GOT3 (cell line): ENCODE results near the gene PNPLA8.
"Not testable (repeated sequence)": the region's sequence is repeated elsewhere in the genome, so short reads cannot be mapped to it uniquely, and the experiment has no call there.

ENCODE experiments used
- DNase-seq: peaks from one replicate; lab custom pipeline; 2025; ENCODE audit warnings: mixed read lengths; lab: John Stamatoyannopoulos, UW

The PNPLA8 gene

DNA sequence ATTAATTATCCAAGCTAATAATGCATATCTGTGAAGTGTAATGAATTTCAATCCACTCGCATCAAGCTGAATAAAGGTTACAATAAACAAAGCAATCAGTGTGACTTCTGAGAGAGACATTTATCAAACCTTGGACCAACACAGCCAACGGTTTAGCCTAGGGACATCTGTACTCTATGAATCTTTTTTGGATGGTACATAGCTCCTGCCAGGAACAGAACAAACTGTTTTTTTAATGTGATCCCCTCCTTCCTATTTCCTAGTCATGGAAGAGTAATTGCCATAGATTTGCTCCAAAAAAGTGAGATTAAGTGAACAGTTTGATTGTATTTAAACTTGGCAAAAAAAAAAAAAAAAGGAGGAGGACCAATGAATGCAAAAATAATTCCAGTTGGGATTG, 58.5 kb downstream of the PNPLA8 start:
- no peak for DNase-seq

DNA sequence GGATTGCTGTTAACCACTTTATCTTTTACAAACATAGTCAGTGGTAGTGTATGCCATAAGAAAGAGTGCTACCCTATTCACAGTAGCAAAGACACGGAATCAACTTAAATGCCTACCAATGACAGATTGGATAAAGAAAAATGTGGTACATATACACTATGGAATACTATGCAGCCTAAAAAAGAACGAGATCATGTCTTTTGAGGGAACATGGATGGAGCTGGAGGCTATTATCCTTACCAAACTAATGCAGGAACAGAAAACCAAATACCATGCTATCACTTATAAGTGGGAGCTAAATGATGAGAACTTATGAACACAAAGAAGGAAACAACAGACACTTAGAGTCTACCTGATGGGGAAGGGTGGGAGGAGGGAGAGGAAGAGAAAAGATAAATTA, 59.6 kb downstream of the PNPLA8 start:
- not testable (repeated sequence) for DNase-seq

DNA sequence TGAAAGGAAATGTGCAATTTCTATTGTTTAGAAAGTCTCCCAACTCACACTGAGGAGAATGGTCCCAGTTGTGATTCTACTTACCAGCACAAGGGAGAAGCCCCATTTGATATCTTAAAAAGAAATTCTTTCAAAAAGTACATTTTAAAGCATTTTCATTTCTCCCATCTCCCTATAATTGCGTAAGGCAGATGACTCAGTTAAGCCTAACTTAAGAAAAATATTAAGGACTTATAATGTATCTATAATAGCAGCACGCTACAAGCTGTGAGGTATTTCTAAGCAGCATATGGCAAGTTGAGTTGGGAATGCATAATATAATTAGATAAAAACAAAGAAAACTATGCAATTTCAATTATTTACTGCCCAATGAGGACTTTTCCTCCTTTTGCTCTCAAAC, 61.2 kb downstream of the PNPLA8 start:
- no peak for DNase-seq

DNA sequence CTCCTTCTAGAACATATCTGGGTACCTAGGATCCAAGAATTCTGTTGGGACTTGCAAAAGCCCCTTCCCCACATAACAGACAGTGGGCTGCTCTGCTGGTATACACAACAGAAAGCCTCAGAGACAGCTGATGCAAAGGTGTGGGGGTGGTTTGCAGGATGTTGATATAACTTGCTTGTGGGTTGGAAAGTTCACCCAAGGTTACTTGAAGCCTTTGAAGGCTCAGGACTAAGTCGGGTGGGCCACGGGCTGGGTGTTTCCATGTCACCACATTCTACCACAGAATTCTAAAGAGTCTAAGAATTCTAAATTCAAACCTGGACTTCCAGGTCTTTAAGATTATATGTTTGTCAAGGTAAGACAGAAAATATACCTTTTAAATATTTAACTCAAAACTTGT, 62.3 kb downstream of the PNPLA8 start:
- no peak for DNase-seq

- DNase-seq, result no peak
These were observed 64.1 kb downstream of the PNPLA8 start for GRCh38 chr7:108461840-108462239.

DNA sequence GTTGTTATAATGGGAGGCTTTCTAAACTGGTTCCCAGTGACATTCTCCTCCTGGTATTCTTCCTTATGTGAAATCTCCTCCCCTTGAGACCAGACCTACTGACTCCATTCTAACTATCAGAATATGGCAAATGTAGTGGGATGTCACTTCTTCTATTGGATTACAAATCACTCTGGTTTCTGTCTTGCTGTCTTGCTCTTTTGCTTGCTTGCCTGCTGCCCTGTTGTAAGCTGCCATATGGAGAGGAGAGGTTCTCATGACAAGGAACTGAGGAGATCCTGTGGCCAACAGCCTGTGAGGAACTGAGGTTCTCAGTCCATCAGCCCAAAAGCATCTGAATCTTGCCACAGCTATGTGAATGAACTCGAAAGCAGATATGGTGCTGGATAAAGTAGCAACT, 65.0 kb downstream of the PNPLA8 start:
- DNase-seq, result no peak

- no peak for DNase-seq
These were observed 65.9 kb downstream of the PNPLA8 start for GRCh38 chr7:108459922-108460551.

GRCh38 chr7:108457871-108458270, 68.1 kb downstream of the PNPLA8 start:
- DNase-seq, result no peak

GRCh38 chr7:108456845-108457540, 68.9 kb downstream of the PNPLA8 start:
- DNase-seq, result no peak

- DNase-seq, result no peak
These were observed 69.8 kb downstream of the PNPLA8 start, which contains the start of gene NRCAM for GRCh38 chr7:108455998-108456677. Gene NRCAM (minus strand): TSS chr7:108456436. CDS start chr7:108240064, 216,372 bp downstream.

- no peak for DNase-seq
These were observed 70.4 kb downstream of the PNPLA8 start for GRCh38 chr7:108455551-108455997.

GRCh38 chr7:108454674-108455550, 71.0 kb downstream of the PNPLA8 start:
- no peak for DNase-seq

DNA sequence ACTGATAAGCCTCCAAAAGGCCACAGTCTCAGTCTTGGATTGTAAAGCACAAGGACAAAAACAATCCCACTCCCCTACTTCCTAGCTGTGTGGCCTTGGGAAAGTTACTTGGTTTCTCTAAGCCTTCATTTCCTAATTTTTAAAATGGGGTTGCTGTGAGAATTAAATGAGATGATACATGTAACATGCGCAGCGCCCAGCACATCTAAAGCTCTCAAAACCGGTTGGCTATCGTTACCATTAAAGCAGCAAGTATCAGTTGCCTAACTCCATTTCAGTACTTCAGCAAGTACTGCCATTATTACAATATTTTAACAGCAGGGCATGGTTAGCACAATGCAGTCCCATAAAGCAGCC, 71.6 kb downstream of the PNPLA8 start:
- no peak for DNase-seq

GRCh38 chr7:108453320-108453719, 72.6 kb downstream of the PNPLA8 start:
- no peak for DNase-seq

DNA sequence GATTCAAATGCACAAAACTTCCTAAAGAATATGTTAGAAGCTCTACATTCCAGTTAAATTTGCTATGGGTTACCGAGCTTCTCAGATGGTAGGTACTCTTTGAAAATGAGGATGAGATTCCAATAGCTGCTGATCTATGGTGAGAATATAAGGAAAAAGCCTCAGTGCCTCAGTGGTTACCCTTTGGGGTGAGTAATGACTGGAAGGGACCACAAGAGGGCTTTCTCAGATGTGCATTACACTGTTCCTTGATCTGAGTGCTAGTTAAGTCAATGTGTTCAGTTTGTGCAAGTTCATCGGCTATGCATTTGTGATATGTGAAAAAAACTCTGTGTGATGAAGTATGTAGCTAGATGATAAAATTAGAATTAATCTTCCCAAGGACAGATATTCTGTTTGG, 73.2 kb downstream of the PNPLA8 start:
- DNase-seq, result no peak

DNA sequence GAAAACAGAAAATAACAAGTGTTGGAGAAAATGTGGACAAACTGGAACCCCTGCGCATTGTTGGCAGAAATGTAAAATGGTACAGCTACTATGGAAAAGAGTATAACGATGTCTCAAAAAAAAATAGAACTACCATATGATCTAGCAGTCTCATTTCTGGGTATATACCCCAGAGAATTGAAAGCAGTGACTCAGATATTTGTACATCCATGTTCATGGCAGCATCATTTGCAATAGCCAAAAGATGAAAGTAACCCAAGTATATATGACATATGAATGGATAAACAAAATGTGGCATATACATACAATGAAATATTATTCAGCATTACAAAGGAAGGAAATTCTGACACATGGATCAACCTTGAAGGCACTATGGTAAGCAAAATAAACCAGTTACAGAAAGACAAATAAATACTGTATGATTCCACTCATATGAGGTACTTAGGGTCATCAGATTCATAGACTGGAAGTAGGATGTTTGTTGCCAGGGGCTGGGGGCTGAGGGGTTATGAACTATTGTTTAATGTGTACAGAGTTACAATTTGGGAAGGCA, 74.6 kb downstream of the PNPLA8 start:
- no peak for DNase-seq

DNA sequence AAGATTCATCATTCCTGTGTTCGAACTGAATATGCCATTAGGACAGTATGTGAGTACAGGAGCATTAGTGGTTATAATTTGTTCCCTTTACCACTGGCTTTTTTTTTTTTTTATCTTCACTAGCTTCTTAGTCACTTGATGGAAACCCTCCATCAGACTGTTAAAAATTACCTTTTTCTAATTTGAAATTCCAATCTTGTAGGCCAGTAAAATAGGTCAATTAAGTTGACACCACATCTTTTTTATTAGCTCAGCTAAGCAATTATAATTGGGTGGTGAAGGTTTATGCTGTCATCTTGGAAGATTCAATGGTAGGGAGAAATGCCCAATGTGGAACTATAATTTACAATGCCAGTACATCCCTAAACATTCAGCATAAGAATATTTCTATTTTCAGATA, 75.8 kb downstream of the PNPLA8 start:
- DNase-seq, result no peak

DNA sequence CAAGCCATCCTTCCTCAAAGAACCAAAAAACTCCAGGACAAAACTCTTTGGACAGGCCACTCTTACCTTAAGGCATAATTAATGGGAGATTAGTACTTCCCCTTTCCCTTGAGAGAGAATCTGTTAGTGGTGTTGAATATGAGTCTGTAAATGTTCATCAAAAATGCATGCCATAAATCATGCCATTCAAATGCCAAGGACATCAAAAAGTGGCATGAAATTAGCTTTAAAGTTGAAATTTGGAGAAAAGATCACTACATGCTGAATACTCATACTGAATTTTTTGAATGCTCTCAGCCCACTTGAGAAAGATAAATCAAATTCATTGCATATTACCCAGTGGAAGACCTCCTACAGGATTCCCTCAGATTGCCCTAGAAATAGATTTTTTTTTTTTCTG, 76.4 kb downstream of the PNPLA8 start:
- DNase-seq, result no peak

- DNase-seq, result no peak
These were observed 77.1 kb downstream of the PNPLA8 start for GRCh38 chr7:108448584-108449505.

DNA sequence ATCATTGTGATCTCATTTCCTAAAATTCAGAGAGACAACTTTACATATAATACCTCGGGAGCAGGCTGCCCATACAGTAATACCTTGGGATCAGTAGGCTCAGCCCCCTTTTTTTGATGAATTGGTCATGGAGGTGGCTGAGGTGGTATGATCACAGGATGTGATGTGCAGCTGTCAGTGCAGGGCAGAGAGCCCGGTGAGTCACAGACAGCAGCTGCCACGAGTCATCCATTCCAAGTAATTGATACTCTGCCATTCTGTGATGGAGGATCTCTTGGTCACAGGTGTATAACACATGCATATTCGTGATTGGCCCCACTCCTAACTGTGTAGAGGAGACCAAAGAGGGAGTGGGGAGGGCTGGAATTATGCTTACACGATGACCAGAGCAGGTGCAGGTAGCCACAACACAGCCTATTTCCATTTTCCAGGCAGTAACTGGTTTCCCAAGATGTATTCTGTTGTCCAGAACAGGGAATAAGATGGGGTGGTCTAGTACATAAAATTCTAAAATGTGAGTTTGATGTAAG, 83.8 kb downstream of the PNPLA8 start:
- no peak for DNase-seq
